ENCODE results near the gene MVD.

DNA sequence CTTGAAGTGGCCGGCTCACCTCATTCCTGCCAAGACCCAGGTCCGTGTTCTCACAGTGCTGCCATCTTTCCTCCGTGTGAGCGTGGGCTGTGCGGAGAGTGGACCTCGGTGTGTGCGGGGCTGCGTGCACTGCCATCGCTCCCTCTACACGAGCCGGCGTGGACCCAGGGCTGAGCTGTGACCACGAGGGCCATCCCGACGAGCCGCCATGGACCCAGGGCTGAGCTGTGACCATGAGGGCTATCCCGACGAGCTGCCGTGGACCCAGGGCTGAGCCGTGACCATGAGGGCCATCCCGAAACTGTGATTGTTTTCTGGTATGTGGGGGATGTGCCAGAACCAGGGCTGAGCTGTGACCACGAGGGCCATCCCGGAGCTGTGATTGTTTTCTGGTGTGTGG lies 8.9 kb upstream of the MVD start:
- no peak for TF ChIP-seq RAD21 (CRISPR knock-in tag; IDR thresholded peaks at IDR 0.05)
- TF ChIP-seq, protein P1, sequence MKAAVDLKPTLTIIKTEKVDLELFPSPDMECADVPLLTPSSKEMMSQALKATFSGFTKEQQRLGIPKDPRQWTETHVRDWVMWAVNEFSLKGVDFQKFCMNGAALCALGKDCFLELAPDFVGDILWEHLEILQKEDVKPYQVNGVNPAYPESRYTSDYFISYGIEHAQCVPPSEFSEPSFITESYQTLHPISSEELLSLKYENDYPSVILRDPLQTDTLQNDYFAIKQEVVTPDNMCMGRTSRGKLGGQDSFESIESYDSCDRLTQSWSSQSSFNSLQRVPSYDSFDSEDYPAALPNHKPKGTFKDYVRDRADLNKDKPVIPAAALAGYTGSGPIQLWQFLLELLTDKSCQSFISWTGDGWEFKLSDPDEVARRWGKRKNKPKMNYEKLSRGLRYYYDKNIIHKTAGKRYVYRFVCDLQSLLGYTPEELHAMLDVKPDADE (CRISPR knock-in tag; IDR thresholded peaks at IDR 0.05) = no peak
- TF ChIP-seq SP2 (CRISPR knock-in tag; IDR thresholded peaks at IDR 0.05) = no peak
- TF ChIP-seq, protein P2, sequence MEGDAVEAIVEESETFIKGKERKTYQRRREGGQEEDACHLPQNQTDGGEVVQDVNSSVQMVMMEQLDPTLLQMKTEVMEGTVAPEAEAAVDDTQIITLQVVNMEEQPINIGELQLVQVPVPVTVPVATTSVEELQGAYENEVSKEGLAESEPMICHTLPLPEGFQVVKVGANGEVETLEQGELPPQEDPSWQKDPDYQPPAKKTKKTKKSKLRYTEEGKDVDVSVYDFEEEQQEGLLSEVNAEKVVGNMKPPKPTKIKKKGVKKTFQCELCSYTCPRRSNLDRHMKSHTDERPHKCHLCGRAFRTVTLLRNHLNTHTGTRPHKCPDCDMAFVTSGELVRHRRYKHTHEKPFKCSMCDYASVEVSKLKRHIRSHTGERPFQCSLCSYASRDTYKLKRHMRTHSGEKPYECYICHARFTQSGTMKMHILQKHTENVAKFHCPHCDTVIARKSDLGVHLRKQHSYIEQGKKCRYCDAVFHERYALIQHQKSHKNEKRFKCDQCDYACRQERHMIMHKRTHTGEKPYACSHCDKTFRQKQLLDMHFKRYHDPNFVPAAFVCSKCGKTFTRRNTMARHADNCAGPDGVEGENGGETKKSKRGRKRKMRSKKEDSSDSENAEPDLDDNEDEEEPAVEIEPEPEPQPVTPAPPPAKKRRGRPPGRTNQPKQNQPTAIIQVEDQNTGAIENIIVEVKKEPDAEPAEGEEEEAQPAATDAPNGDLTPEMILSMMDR (CRISPR knock-in tag; IDR thresholded peaks at IDR 0.05) = no peak
- TF ChIP-seq, protein P3, sequence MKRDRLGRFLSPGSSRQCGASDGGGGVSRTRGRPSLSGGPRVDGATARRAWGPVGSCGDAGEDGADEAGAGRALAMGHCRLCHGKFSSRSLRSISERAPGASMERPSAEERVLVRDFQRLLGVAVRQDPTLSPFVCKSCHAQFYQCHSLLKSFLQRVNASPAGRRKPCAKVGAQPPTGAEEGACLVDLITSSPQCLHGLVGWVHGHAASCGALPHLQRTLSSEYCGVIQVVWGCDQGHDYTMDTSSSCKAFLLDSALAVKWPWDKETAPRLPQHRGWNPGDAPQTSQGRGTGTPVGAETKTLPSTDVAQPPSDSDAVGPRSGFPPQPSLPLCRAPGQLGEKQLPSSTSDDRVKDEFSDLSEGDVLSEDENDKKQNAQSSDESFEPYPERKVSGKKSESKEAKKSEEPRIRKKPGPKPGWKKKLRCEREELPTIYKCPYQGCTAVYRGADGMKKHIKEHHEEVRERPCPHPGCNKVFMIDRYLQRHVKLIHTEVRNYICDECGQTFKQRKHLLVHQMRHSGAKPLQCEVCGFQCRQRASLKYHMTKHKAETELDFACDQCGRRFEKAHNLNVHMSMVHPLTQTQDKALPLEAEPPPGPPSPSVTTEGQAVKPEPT (CRISPR knock-in tag; IDR thresholded peaks at IDR 0.05; ENCODE audit: low read depth) = no peak

All from HepG2 (cell line).